HL-60 (cell line): ENCODE data around the gene CALR3.
"Not testable (repeated sequence)": the region's sequence is repeated elsewhere in the genome, so short reads cannot be mapped to it uniquely, and the experiment has no call there.

Source experiments
- DNase-seq, 2 experiments: peaks; one replicate each; pipeline ENCODE4 v3.0.0-alpha.2; 2010 to 2020; ENCODE audit warnings: low read depth in 1 of 2, low spot score in 1 of 2
- H3K27ac ChIP-seq: fragments of 250-450 bp; sonication (Bioruptor Pico); replicated peaks from 2 replicates; pipeline ENCODE4 v1.5.1; 2020; ENCODE audit warnings: mild to moderate bottlenecking, moderate library complexity
- H3K27me3 ChIP-seq: fragments of 250-450 bp; sonication (Bioruptor Pico); 2 replicates; pipeline ENCODE4 v1.5.1; 2021; ENCODE audit warnings: mild to moderate bottlenecking, moderate library complexity; ENCODE audit not compliant: insufficient read depth, poor library complexity, severe bottlenecking
- H3K4me3 ChIP-seq: replicated peaks from 2 replicates; pipeline ENCODE4 v1.5.1; 2011; ENCODE audit warnings: mild to moderate bottlenecking, control low read depth, low read length; ENCODE audit not compliant: insufficient read depth
- GABPA ChIP-seq: IDR thresholded peaks from 2 replicates; pipeline ENCODE4 v1.6.1; 2012; ENCODE audit warnings: low read depth
- POLR2AphosphoS5 ChIP-seq: IDR thresholded peaks from 2 replicates; pipeline ENCODE4 v1.6.1; 2012; ENCODE audit warnings: low read depth
- SPI1 ChIP-seq: IDR thresholded peaks from 2 replicates; pipeline ENCODE4 v1.6.1; 2012; ENCODE audit warnings: low read depth, mild to moderate bottlenecking, borderline replicate concordance
- long read RNA-seq: library from polyadenylated mRNA; unstranded; transcript quantifications from one replicate; pipeline ENCODE4 v2.0.0, GENCODE V29; 2020
- TF ChIP-seq, protein P1 (sequence below): IDR thresholded peaks from 2 replicates; pipeline ENCODE4 v1.6.1; 2012; ENCODE audit warnings: low read depth; ENCODE audit not compliant: insufficient replicate concordance
- TF ChIP-seq, protein P2 (sequence below): IDR thresholded peaks from one replicate; pipeline ENCODE4 v1.5.1; 2011; ENCODE audit warnings: low read length, control low read depth, inconsistent platforms; ENCODE audit not compliant: insufficient read depth

CALR3 gene, protein sequence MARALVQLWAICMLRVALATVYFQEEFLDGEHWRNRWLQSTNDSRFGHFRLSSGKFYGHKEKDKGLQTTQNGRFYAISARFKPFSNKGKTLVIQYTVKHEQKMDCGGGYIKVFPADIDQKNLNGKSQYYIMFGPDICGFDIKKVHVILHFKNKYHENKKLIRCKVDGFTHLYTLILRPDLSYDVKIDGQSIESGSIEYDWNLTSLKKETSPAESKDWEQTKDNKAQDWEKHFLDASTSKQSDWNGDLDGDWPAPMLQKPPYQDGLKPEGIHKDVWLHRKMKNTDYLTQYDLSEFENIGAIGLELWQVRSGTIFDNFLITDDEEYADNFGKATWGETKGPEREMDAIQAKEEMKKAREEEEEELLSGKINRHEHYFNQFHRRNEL
- long read RNA-seq: 0 reads

- Histone ChIP-seq H3K27me3 (no peaks in the 10 kb centered on the region), H3K27ac (peak within 1 kb of the TSS; percentile 61), H3K4me3 (peak within 1 kb of the TSS; percentile 97)
- peak; percentile 95 to 99 for DNase-seq
- TF ChIP-seq POLR2AphosphoS5 (peak; percentile 82; the same call in 1 of the 2 replicates), GABPA (peak; percentile 84)
- TF ChIP-seq, protein P1, sequence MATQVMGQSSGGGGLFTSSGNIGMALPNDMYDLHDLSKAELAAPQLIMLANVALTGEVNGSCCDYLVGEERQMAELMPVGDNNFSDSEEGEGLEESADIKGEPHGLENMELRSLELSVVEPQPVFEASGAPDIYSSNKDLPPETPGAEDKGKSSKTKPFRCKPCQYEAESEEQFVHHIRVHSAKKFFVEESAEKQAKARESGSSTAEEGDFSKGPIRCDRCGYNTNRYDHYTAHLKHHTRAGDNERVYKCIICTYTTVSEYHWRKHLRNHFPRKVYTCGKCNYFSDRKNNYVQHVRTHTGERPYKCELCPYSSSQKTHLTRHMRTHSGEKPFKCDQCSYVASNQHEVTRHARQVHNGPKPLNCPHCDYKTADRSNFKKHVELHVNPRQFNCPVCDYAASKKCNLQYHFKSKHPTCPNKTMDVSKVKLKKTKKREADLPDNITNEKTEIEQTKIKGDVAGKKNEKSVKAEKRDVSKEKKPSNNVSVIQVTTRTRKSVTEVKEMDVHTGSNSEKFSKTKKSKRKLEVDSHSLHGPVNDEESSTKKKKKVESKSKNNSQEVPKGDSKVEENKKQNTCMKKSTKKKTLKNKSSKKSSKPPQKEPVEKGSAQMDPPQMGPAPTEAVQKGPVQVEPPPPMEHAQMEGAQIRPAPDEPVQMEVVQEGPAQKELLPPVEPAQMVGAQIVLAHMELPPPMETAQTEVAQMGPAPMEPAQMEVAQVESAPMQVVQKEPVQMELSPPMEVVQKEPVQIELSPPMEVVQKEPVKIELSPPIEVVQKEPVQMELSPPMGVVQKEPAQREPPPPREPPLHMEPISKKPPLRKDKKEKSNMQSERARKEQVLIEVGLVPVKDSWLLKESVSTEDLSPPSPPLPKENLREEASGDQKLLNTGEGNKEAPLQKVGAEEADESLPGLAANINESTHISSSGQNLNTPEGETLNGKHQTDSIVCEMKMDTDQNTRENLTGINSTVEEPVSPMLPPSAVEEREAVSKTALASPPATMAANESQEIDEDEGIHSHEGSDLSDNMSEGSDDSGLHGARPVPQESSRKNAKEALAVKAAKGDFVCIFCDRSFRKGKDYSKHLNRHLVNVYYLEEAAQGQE: no peak
- TF ChIP-seq, protein P2, sequence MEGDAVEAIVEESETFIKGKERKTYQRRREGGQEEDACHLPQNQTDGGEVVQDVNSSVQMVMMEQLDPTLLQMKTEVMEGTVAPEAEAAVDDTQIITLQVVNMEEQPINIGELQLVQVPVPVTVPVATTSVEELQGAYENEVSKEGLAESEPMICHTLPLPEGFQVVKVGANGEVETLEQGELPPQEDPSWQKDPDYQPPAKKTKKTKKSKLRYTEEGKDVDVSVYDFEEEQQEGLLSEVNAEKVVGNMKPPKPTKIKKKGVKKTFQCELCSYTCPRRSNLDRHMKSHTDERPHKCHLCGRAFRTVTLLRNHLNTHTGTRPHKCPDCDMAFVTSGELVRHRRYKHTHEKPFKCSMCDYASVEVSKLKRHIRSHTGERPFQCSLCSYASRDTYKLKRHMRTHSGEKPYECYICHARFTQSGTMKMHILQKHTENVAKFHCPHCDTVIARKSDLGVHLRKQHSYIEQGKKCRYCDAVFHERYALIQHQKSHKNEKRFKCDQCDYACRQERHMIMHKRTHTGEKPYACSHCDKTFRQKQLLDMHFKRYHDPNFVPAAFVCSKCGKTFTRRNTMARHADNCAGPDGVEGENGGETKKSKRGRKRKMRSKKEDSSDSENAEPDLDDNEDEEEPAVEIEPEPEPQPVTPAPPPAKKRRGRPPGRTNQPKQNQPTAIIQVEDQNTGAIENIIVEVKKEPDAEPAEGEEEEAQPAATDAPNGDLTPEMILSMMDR: no peak
Observed at GRCh38 chr19:16495982-16496612, at the start of gene CALR3, which contains the start of gene C19orf44. Gene CALR3, minus strand, starts transcription at chr19:16496167. Its CDS starts 38 bp downstream, at chr19:16496129. Gene C19orf44, plus strand, starts transcription at chr19:16496394. Its CDS starts 4,399 bp downstream, at chr19:16500793.

GRCh38 chr19:16544473-16545231 is 48.7 kb upstream of the CALR3 start:
- TF ChIP-seq, protein P2: no peak
- TF ChIP-seq GABPA (no peak), SPI1 (no peak), POLR2AphosphoS5 (no peak)
- TF ChIP-seq, protein P1: no peak
- Histone ChIP-seq H3K4me3 (no peak overlapping the region), H3K27ac (no peak overlapping the region), H3K27me3 (no peaks in the 10 kb centered on the region)
- DNase-seq: peak in 1 of 2 experiments; percentile 10

GRCh38 chr19:16543734-16544133 is 47.8 kb upstream of the CALR3 start:
- DNase-seq, H3K27ac ChIP-seq, H3K27me3 ChIP-seq, H3K4me3 ChIP-seq: not testable (repeated sequence)
